HG03432 (cell line): ENCODE data around the gene TMUB2.
"Not testable (repeated sequence)": the region's sequence is repeated elsewhere in the genome, so short reads cannot be mapped to it uniquely, and the experiment has no call there.

Source experiments
- ATAC-seq: cut with Tn5 transposase; IDR thresholded peaks from one replicate; pipeline ENCODE4 v1.9.1; 2021; ENCODE audit warnings: mild to moderate bottlenecking, moderate library complexity; ENCODE audit not compliant: unreplicated experiment

TMUB2 gene

GRCh38 chr17:44218344-44219107 lies 31.8 kb downstream of the TMUB2 start:
- ATAC-seq: peak; percentile 32

DNA sequence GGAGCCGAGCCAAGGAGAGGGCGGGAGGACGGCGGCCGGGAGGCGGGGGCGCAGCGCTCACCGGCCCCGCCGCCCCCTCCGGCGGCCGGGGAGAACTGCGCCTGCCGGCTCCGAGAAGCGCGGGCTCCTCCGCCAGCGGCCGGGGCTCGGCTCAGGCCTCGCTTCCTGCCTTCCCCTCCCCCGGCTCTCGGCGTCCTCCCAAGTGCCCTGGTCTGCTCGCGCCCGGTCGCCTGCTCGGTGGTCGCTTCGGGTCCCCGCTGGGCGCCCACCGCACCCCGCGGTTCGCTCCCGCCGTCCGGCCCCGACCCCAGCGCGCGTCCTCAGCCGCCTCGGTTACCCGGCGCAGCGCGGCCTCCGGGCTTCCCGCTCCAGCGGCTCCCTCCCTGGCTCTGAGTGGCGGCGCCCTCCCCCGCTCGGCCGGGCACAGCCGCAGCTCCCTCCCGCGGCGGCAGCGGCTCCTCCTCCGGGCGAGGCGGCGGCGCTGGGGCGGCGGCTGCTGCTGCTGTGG lies 32.4 kb downstream of the TMUB2 start:
- ATAC-seq: peak; percentile 42

- peak; percentile 15 for ATAC-seq
These were observed 32.9 kb downstream of the TMUB2 start, which contains the start of gene UBTF for GRCh38 chr17:44219616-44220212. Gene UBTF, minus strand, starts transcription at chr17:44219675. Its CDS starts 1,446 bp downstream, at chr17:44218229.

DNA sequence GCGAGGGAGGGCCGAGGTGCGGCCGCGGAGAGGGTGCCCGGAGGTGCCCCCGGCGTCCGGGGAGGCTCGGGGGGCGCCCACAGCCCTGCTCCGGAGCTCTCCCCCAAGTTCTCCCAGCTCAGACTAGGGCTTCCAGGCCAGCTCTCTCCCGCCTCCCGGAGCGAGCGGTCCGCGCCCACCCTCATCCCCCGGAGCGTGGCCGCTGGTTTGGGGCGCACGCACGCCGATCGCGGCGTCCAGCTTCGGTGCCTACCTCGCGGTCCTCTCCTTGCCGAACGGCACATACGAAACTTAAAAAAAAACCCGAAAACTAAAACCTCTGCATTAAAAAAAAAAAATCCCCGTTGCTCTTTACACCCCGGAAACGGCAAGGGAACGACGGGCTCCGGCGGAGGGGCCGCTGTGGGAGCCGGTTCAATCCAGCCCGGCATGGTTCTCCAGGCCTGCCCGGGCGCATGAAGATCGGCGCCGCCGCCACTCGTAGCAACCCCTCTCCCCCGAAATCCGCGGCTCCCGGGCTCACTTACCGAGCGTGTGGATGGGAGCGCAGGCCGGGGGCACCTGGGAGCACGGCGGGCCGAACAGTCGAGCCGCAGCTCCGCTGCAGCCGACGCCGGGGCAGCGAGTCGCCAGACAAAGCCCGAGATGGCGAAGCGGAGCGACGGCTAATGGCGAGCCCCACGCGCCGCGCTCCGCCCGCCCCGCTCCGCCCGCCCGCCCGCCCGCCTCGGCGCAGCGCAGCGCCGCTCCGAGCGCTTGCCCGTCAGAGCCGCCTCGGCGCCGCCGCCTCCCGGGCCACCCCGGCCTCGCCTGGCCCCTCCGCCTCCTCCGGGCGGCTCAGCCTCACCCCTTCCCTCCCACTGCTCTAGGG lies 33.7 kb downstream of the TMUB2 start:
- ATAC-seq: no peak

DNA sequence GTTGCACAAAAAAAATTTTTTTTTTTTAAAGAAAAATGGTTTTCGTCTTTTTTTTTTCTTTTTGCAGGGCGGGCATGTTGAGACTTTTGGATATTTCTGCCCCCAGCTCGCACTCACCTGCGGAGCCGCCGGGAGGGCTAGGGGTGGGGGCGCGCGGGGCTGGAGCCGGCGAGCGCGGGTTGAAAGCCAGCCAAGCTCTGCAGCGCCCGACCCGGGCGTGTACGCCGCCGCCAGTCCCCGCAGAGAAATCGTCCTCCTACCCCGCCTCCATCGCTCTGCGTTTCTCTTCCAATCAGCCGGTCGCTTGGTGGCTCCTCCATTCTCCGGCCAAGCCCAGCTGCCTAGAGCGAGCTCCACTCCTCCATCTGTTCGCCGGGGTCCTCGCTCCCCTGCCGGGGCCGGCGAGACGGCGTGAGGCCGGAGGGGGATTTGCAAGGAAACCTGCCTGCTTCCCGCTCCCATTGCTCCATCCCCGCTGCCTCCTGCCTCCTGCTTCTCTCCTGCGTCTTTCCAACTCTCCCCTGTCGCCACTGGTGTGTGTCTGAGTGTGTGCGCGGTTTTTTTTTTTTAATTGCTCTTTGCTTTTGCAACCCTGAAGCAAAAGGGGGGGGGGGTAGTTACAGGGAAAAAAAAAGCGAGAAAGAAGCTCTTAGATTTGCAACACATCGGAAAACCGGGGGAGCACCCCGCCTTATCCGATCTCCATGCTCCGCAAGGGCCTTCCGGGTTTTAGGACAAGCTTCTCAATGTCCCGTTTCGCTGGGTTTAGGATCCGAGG lies 34.5 kb downstream of the TMUB2 start:
- ATAC-seq: no peak

- ATAC-seq: no peak
These were observed 35.0 kb downstream of the TMUB2 start for GRCh38 chr17:44221862-44222111.

DNA sequence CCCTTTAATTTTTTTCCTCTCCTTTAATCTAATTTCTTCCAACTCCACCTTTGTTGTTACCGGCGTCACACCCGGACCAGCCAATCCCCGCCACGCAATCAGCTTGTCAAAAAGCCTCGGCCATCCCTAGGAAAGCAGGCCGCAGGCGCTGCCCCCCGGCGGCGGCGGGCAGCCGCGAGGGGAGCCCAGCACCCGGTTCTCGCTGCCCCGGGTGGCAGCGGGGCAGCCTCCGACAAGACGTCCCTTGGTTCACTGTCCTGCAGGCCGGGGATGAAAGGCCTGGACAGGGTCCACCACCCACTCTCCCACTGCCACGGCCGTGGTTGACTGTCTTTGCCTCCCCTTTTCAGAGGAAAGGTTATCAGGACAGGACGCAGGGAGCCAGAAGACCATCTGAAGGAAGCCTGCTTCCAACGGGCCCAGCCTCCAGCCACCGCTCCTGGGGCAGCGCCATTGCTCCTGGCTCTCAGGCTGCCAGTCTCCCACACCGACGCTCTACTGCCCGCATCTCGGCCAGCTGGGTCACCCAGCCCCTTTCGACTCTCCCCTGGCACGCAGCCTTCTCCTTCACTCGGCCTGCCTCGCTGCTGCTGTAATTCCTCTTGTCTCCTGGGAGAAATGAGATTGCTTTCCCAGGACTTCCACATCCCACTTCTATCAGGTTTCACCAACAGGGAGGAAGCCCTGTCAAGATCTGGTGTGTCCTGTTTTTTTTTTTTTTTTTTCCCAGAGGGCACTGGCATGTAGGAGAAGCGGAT lies 35.5 kb downstream of the TMUB2 start:
- ATAC-seq: no peak

- no peak for ATAC-seq
These were observed 36.8 kb downstream of the TMUB2 start for GRCh38 chr17:44223541-44224071.

- no peak for ATAC-seq
These were observed 42.3 kb downstream of the TMUB2 start for GRCh38 chr17:44229090-44229489.

GRCh38 chr17:44230140-44230539 lies 43.4 kb downstream of the TMUB2 start:
- no peak for ATAC-seq

GRCh38 chr17:44232061-44232460 lies 45.3 kb downstream of the TMUB2 start:
- ATAC-seq: no peak

DNA sequence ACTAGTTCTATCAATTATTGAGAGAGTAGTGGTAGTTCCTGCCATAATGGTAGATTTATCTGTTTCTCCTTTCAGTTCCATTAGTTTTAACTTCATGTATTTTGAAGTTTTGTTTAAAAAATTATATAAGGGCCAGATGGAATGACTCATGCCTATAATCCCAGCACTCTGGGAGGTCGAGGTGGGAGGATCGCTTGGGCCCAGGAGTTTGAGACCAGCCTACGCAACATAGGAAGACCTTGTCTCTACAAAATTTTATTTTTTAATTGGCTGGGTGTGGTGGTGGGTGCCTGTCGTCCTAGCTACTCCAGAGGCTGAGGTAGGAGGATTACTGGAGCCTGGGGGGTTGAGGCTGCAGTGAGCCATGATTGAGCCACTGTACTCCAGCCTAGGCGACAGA lies 46.8 kb downstream of the TMUB2 start:
- ATAC-seq: no peak

DNA sequence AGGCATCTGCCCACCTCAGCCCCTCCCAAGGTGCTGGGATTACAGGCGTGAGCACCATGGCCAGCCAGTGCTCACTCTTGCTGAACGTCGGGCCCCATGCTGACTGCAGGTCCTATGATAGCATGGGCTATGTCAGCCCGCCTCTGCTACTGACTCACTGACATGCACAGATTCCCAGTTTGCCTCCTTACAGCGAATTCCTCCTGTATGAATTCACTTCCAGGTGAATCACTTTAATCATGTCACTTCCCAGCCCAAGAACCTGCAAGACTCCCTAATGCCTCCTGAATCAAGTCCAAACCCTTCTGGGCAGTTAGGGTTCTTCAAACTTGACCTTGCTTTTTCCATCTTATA lies 48.8 kb downstream of the TMUB2 start:
- ATAC-seq: no peak

- ATAC-seq: no peak
These were observed 49.7 kb downstream of the TMUB2 start for GRCh38 chr17:44236444-44236991.

DNA sequence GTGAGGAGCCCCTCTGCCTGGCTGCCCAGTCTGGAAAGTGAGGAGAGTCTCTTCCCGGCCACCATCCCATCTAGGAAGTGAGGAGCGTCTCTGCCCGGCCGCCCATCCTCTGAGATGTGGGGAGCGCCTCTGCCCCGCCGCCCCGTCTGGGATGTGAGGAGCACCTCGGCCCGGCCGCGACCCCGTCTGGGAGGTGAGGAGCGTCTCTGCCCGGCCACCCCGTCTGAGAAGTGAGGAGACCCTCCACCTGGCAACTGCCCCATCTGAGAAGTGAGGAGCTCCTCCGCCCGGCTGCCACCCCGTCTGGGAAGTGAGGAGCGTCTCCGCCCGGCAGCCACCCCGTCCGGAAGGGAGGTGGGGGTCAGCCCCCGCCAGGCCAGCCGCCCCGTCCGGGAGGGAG lies 51.1 kb downstream of the TMUB2 start:
- not testable (repeated sequence) for ATAC-seq

DNA sequence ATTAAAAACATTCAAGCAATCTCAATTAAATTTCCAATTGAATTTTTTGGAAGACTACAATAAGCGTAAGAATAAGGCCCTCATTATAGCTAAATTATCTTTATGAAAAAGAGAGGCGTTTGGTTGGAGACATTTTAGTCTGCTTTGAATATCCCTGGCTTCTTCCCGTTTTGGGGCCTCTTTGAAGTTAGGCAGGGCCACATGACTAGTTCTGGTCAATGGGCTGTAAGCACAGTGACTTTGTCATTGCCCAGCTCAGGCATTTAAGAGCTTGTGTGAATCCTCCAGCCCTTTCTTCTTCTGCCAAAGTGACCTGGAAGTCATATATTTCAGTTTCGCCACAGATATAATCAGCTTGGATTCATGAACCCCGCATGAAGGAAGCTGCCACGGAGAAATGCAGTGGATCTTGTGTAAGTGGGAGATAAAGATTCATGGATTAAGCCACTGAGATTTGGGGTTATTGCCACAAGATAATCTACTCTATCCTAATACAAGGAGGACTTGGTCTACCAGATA lies 54.4 kb downstream of the TMUB2 start:
- ATAC-seq: no peak
